H9 (cell line): ENCODE results near the gene OTOGL. TPM values are rescaled to one million over a fixed set of nuclear protein-coding genes. Genes with fewer than 3 reads are reported as not detected.
A peak's percentile ranks its signal among the peaks of the same experiment; 100 is the strongest.

Source experiments
- DNase-seq: peaks from one replicate; pipeline ENCODE4 v3.0.0-alpha.2; 2017
- H2AFZ ChIP-seq: one replicate; pipeline ENCODE4 v1.6.1; 2013; ENCODE audit warnings: mild to moderate bottlenecking, low read length, control low read depth, moderate library complexity
- H2AK5ac ChIP-seq: 2 replicates; pipeline ENCODE4 v1.6.1; 2013; ENCODE audit warnings: low read length, control low read depth, mixed read lengths; ENCODE audit not compliant: insufficient read length
- H2BK120ac ChIP-seq: one replicate; pipeline ENCODE4 v1.6.1; 2013; ENCODE audit warnings: low read depth, mild to moderate bottlenecking, low read length, control low read depth, inconsistent platforms; ENCODE audit not compliant: poor library complexity, severe bottlenecking
- H2BK12ac ChIP-seq: 2 replicates; pipeline ENCODE4 v1.6.1; 2013; ENCODE audit warnings: low read length, control low read depth, mixed read lengths, low read depth; ENCODE audit not compliant: insufficient read length
- H2BK15ac ChIP-seq: 2 replicates; pipeline ENCODE4 v1.6.1; 2013; ENCODE audit warnings: low read depth, low read length, control low read depth
- H2BK20ac ChIP-seq: one replicate; pipeline ENCODE4 v1.6.1; 2013; ENCODE audit warnings: low read depth, mild to moderate bottlenecking, low read length, control low read depth, inconsistent platforms; ENCODE audit not compliant: poor library complexity, severe bottlenecking
- H2BK5ac ChIP-seq: 2 replicates; pipeline ENCODE4 v1.6.1; 2013; ENCODE audit warnings: low read length, control low read depth, mixed read lengths; ENCODE audit not compliant: insufficient read length
- H3K14ac ChIP-seq: 2 replicates; pipeline ENCODE4 v1.6.1; 2013; ENCODE audit warnings: low read length, control low read depth; ENCODE audit not compliant: insufficient read depth
- H3K18ac ChIP-seq: 2 replicates; pipeline ENCODE4 v1.6.1; 2013; ENCODE audit warnings: low read depth, mild to moderate bottlenecking, mixed read lengths, low read length, control low read depth; ENCODE audit not compliant: insufficient read length
- H3K23ac ChIP-seq: 2 replicates; pipeline ENCODE4 v1.6.1; 2013; ENCODE audit warnings: low read length, control low read depth, mixed read lengths, low read depth; ENCODE audit not compliant: insufficient read length
- H3K23me2 ChIP-seq: 2 replicates; pipeline ENCODE4 v1.6.1; 2013; ENCODE audit warnings: low read depth, mild to moderate bottlenecking, mixed read lengths, low read length, control low read depth; ENCODE audit not compliant: insufficient read length, poor library complexity, severe bottlenecking
- H3K27ac ChIP-seq: 2 replicates; pipeline ENCODE4 v1.5.1; 2013; ENCODE audit warnings: low read length, control low read depth, mixed read lengths, low read depth; ENCODE audit not compliant: insufficient read length
- H3K27me3 ChIP-seq: 2 replicates; pipeline ENCODE4 v1.6.1; 2013; ENCODE audit warnings: low read length, control low read depth, inconsistent platforms; ENCODE audit not compliant: insufficient read depth
- H3K4ac ChIP-seq: 2 replicates; pipeline ENCODE4 v1.6.1; 2013; ENCODE audit warnings: low read depth, mild to moderate bottlenecking, control low read depth, inconsistent platforms, low read length, moderate library complexity
- H3K4me1 ChIP-seq: 2 replicates; pipeline ENCODE4 v1.6.1; 2013; ENCODE audit warnings: low read length, control low read depth, inconsistent platforms; ENCODE audit not compliant: insufficient read depth
- H3K4me2 ChIP-seq: 2 replicates; pipeline ENCODE4 v1.6.1; 2013; ENCODE audit warnings: low read length, control low read depth, mixed read lengths; ENCODE audit not compliant: insufficient read length, insufficient read depth
- H3K56ac ChIP-seq: 2 replicates; pipeline ENCODE4 v1.6.1; 2013; ENCODE audit warnings: low read depth, mild to moderate bottlenecking, mixed read lengths, low read length, control low read depth; ENCODE audit not compliant: insufficient read length
- H3K79me1 ChIP-seq: 2 replicates; pipeline ENCODE4 v1.6.1; 2013; ENCODE audit warnings: low read depth, mild to moderate bottlenecking, moderate library complexity, low read length, control low read depth, inconsistent platforms; ENCODE audit not compliant: insufficient read depth, poor library complexity, severe bottlenecking
- H3K79me2 ChIP-seq: 2 replicates; pipeline ENCODE4 v1.6.1; 2013; ENCODE audit warnings: low read length, control low read depth, inconsistent platforms; ENCODE audit not compliant: insufficient read depth
- H3K9ac ChIP-seq: 2 replicates; pipeline ENCODE4 v1.6.1; 2013; ENCODE audit warnings: low read length, control low read depth, mixed read lengths; ENCODE audit not compliant: insufficient read length; ENCODE audit errors: extremely low read depth
- H3K9me3 ChIP-seq: one replicate; pipeline ENCODE4 v1.6.1; 2013; ENCODE audit warnings: low read depth, low read length, inconsistent platforms; ENCODE audit not compliant: control insufficient read depth
- H3T11ph ChIP-seq: one replicate; pipeline ENCODE4 v1.6.1; 2013; ENCODE audit warnings: mild to moderate bottlenecking, low read length, control low read depth, inconsistent platforms
- H4K20me1 ChIP-seq: one replicate; pipeline ENCODE4 v1.6.1; 2013; ENCODE audit not compliant: control insufficient read depth, insufficient read length, insufficient read depth
- H4K5ac ChIP-seq: 2 replicates; pipeline ENCODE4 v1.6.1; 2013; ENCODE audit warnings: low read depth, mild to moderate bottlenecking, mixed read lengths, low read length, control low read depth; ENCODE audit not compliant: insufficient read length
- H4K8ac ChIP-seq: replicated peaks from 2 replicates; pipeline ENCODE4 v1.6.1; 2013; ENCODE audit warnings: low read length, control low read depth, mixed read lengths, low read depth; ENCODE audit not compliant: insufficient read length
- H4K91ac ChIP-seq: 2 replicates; pipeline ENCODE4 v1.6.1; 2013; ENCODE audit warnings: low read depth, mild to moderate bottlenecking, moderate library complexity, mixed read lengths, low read length, control low read depth; ENCODE audit not compliant: insufficient read length
- H3K27ac Mint-ChIP-seq, 3 experiments: 2 replicates in 2 of 3; 3 replicates in 1 of 3; pipeline ENCODE4 v1.8.0; 2020 to 2021; ENCODE audit warnings: mixed read lengths in 3 of 3, mild to moderate bottlenecking in 1 of 3, moderate library complexity in 1 of 3
- H3K27me3 Mint-ChIP-seq: 2 replicates; pipeline ENCODE4 v1.8.0; 2021; ENCODE audit warnings: low read depth, mild to moderate bottlenecking, moderate library complexity, mixed read lengths
- H3K36me3 Mint-ChIP-seq, 3 experiments: 2 replicates in 2 of 3; 3 replicates in 1 of 3; pipeline ENCODE4 v1.8.0; 2020 to 2021; ENCODE audit warnings: low read depth in 3 of 3, mixed read lengths in 3 of 3; ENCODE audit not compliant: insufficient read depth in 1 of 3
- H3K4me1 Mint-ChIP-seq, 2 experiments: 2 replicates each; pipeline ENCODE4 v1.8.0; 2020; ENCODE audit warnings: mixed read lengths in 2 of 2
- H3K4me3 Mint-ChIP-seq, 2 experiments: 2 replicates in 1 of 2; 3 replicates in 1 of 2; pipeline ENCODE4 v1.8.0; 2020 to 2021; ENCODE audit warnings: mild to moderate bottlenecking in 2 of 2, mixed read lengths in 2 of 2, moderate library complexity in 1 of 2
- H3K9me3 Mint-ChIP-seq, 2 experiments: 2 replicates in 1 of 2; 3 replicates in 1 of 2; pipeline ENCODE4 v1.8.0; 2020; ENCODE audit warnings: mild to moderate bottlenecking in 2 of 2, mixed read lengths in 2 of 2, moderate library complexity in 1 of 2
- CTCF ChIP-seq: fragments of 200-600 bp; sonication (generic); conservative IDR thresholded peaks from 3 replicates; pipeline ENCODE4 v1.8.0; 2021; ENCODE audit warnings: antibody characterized with exemption, mild to moderate bottlenecking
- WGBS: extraction: QIAGEN DNeasy Blood & Tissue Kit; methylation state at CpG from one replicate; pipeline ENCODE4 v1.1.7; 2013; ENCODE audit warnings: missing lambda C conversion rate, low lambda C conversion rate, mixed read lengths; ENCODE audit not compliant: insufficient read length; ENCODE audit errors: extremely low coverage; 5-methylcytosine and 5-hydroxymethylcytosine counted together
- total RNA-seq: library from RNA; stranded (reverse); gene quantifications from 2 replicates; pipeline ENCODE4 v1.2.1, GENCODE V29; 2021

Gene OTOGL
- total RNA-seq, 1 experiment from 2014 or later = 0.11 TPM

GRCh38 chr12:80213871-80214270 is 114.5 kb downstream of the OTOGL start:
- no peak overlapping the region for H3T11ph ChIP-seq
- H3K27me3 Mint-ChIP-seq = no peaks in the 10 kb centered on the region
- no peak for DNase-seq
- no peak overlapping the region for H2BK15ac ChIP-seq
- H3K56ac ChIP-seq = no peak overlapping the region
- peak overlapping the region in 1 of 3 experiments; percentile 22; a peak in 1 of 7 replicates for H3K27ac Mint-ChIP-seq
- TF ChIP-seq CTCF = no peak
- no peaks in the 10 kb centered on the region for H3K79me1 ChIP-seq
- H2AK5ac ChIP-seq = no peak overlapping the region
- H3K23me2 ChIP-seq = no peaks in the 10 kb centered on the region
- no peak overlapping the region for H3K23ac ChIP-seq
- no peak overlapping the region for H4K5ac ChIP-seq
- no peaks in the 10 kb centered on the region for H4K20me1 ChIP-seq
- H3K18ac ChIP-seq = no peak overlapping the region
- H3K9me3 ChIP-seq = no peaks in the 10 kb centered on the region
- no peak overlapping the region for H3K4me2 ChIP-seq
- H4K8ac ChIP-seq = no peak overlapping the region
- no peak overlapping the region for H3K9ac ChIP-seq
- H3K27me3 ChIP-seq = no peaks in the 10 kb centered on the region
- WGBS = no CpG with 5 or more reads among the region's 3 CpGs
- no peaks in the 10 kb centered on the region for H3K9me3 Mint-ChIP-seq
- H3K79me2 ChIP-seq = no peaks in the 10 kb centered on the region
- H2BK120ac ChIP-seq = no peak overlapping the region
- no peak overlapping the region for H3K27ac ChIP-seq
- peaks cover 25 to 32% of the 10 kb centered on the region in 2 experiments for H3K4me1 Mint-ChIP-seq
- H2BK5ac ChIP-seq = no peak overlapping the region
- H4K91ac ChIP-seq = no peak overlapping the region
- no peaks in the 10 kb centered on the region for H3K36me3 Mint-ChIP-seq
- no peak overlapping the region for H2AFZ ChIP-seq
- no peak overlapping the region for H3K4me3 Mint-ChIP-seq
- no peak overlapping the region for H2BK12ac ChIP-seq
- peaks cover 3% of the 10 kb centered on the region for H3K4me1 ChIP-seq
- no peak overlapping the region for H2BK20ac ChIP-seq
- no peak overlapping the region for H3K14ac ChIP-seq
- no peak overlapping the region for H3K4ac ChIP-seq
